GM23338 (cell line): Measurements from ENCODE around the gene FOXP2.

Experiments
- CREB1 ChIP-seq: fragments of 250-450 bp; sonication (Bioruptor Pico); IDR thresholded peaks from 2 replicates; pipeline ENCODE4 v1.5.0; 2020; ENCODE audit warnings: low read depth, mild to moderate bottlenecking, moderate library complexity
- EZH2 ChIP-seq: fragments of 200-600 bp; sonication (generic); IDR thresholded peaks from one replicate; pipeline ENCODE4 v1.8.0; 2017; ENCODE audit warnings: antibody characterized with exemption, mild to moderate bottlenecking, low read depth; ENCODE audit not compliant: unreplicated experiment
- JUNB ChIP-seq: IDR thresholded peaks from one replicate; pipeline ENCODE4 v1.6.1; 2016; ENCODE audit warnings: antibody characterized with exemption; ENCODE audit not compliant: unreplicated experiment
- POLR2AphosphoS5 ChIP-seq: IDR thresholded peaks from 2 replicates; pipeline ENCODE4 v1.6.1; 2016; ENCODE audit warnings: antibody characterized with exemption, low read depth
- TF ChIP-seq, protein P1 (sequence below), 2 experiments: fragments of 200-600 bp in 1 of 2; sonication (generic) in 1 of 2; conservative IDR thresholded peaks; 2 replicates each; pipeline versions ENCODE4 v1.5.1 to v1.6.1; 2016 to 2017; ENCODE audit warnings: antibody characterized with exemption in 2 of 2, low read depth in 2 of 2, mild to moderate bottlenecking in 2 of 2, moderate library complexity in 1 of 2
- TF ChIP-seq, protein P2 (sequence below): IDR thresholded peaks from one replicate; pipeline ENCODE4 v1.6.1; 2018; ENCODE audit warnings: antibody characterized with exemption; ENCODE audit not compliant: unreplicated experiment

GRCh38 chr7:114663502-114663901 lies 248.9 kb downstream of the FOXP2 start:
- TF ChIP-seq, protein P1, sequence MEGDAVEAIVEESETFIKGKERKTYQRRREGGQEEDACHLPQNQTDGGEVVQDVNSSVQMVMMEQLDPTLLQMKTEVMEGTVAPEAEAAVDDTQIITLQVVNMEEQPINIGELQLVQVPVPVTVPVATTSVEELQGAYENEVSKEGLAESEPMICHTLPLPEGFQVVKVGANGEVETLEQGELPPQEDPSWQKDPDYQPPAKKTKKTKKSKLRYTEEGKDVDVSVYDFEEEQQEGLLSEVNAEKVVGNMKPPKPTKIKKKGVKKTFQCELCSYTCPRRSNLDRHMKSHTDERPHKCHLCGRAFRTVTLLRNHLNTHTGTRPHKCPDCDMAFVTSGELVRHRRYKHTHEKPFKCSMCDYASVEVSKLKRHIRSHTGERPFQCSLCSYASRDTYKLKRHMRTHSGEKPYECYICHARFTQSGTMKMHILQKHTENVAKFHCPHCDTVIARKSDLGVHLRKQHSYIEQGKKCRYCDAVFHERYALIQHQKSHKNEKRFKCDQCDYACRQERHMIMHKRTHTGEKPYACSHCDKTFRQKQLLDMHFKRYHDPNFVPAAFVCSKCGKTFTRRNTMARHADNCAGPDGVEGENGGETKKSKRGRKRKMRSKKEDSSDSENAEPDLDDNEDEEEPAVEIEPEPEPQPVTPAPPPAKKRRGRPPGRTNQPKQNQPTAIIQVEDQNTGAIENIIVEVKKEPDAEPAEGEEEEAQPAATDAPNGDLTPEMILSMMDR (conservative IDR thresholded peaks at IDR 0.05; ENCODE audit: low read depth in 2 of 2), result peak; percentile 66 to 68
- TF ChIP-seq CREB1 (CRISPR knock-in tag) (no peak), POLR2AphosphoS5 (no peak), EZH2 (no peak), JUNB (no peak)
- TF ChIP-seq, protein P2, sequence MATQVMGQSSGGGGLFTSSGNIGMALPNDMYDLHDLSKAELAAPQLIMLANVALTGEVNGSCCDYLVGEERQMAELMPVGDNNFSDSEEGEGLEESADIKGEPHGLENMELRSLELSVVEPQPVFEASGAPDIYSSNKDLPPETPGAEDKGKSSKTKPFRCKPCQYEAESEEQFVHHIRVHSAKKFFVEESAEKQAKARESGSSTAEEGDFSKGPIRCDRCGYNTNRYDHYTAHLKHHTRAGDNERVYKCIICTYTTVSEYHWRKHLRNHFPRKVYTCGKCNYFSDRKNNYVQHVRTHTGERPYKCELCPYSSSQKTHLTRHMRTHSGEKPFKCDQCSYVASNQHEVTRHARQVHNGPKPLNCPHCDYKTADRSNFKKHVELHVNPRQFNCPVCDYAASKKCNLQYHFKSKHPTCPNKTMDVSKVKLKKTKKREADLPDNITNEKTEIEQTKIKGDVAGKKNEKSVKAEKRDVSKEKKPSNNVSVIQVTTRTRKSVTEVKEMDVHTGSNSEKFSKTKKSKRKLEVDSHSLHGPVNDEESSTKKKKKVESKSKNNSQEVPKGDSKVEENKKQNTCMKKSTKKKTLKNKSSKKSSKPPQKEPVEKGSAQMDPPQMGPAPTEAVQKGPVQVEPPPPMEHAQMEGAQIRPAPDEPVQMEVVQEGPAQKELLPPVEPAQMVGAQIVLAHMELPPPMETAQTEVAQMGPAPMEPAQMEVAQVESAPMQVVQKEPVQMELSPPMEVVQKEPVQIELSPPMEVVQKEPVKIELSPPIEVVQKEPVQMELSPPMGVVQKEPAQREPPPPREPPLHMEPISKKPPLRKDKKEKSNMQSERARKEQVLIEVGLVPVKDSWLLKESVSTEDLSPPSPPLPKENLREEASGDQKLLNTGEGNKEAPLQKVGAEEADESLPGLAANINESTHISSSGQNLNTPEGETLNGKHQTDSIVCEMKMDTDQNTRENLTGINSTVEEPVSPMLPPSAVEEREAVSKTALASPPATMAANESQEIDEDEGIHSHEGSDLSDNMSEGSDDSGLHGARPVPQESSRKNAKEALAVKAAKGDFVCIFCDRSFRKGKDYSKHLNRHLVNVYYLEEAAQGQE, result no peak
